Neuronal stem cell (in vitro differentiated cells): ENCODE data around the gene ADM2.
"Not testable (repeated sequence)": the region's sequence is repeated elsewhere in the genome, so short reads cannot be mapped to it uniquely, and the experiment has no call there.

Experiments used
- DNase-seq: peaks from one replicate; pipeline ENCODE4 v3.0.0-alpha.2; 2013; ENCODE audit warnings: low spot score
- H2AFZ ChIP-seq: one replicate; pipeline ENCODE4 v1.6.1; 2013; ENCODE audit warnings: mild to moderate bottlenecking, low read length, inconsistent platforms
- H2AK5ac ChIP-seq: 2 replicates; pipeline ENCODE4 v1.6.1; 2013; ENCODE audit warnings: low read depth, mild to moderate bottlenecking, inconsistent platforms, low read length, moderate library complexity, mixed read lengths
- H2BK120ac ChIP-seq: 2 replicates; pipeline ENCODE4 v1.6.1; 2013; ENCODE audit warnings: low read depth, mild to moderate bottlenecking, inconsistent platforms, low read length, moderate library complexity, mixed read lengths
- H2BK12ac ChIP-seq: one replicate; pipeline ENCODE4 v1.6.1; 2013; ENCODE audit warnings: low read length, inconsistent platforms
- H2BK15ac ChIP-seq: 2 replicates; pipeline ENCODE4 v1.6.1; 2013; ENCODE audit warnings: mild to moderate bottlenecking, low read length, inconsistent platforms, mixed read lengths
- H2BK5ac ChIP-seq: one replicate; pipeline ENCODE4 v1.6.1; 2013; ENCODE audit warnings: inconsistent platforms, mild to moderate bottlenecking, low read length, moderate library complexity
- H3K14ac ChIP-seq: one replicate; pipeline ENCODE4 v1.6.1; 2013; ENCODE audit warnings: low read length, inconsistent platforms
- H3K18ac ChIP-seq: 2 replicates; pipeline ENCODE4 v1.6.1; 2013; ENCODE audit warnings: low read length, inconsistent platforms
- H3K23ac ChIP-seq: 2 replicates; pipeline ENCODE4 v1.6.1; 2013; ENCODE audit warnings: low read depth, mild to moderate bottlenecking, mixed read lengths, low read length, inconsistent platforms; ENCODE audit not compliant: poor library complexity
- H3K27ac ChIP-seq: replicated peaks from 3 replicates; pipeline ENCODE4 v1.5.1; 2013; ENCODE audit warnings: low read length, inconsistent platforms
- H3K27me3 ChIP-seq, 3 experiments: 2 replicates each; pipeline ENCODE4 v1.6.1; 2013; ENCODE audit warnings: low read length in 3 of 3, mild to moderate bottlenecking in 2 of 3, inconsistent platforms in 1 of 3, low read depth in 1 of 3, mixed read lengths in 1 of 3, moderate library complexity in 1 of 3; ENCODE audit not compliant: control insufficient read depth in 3 of 3, insufficient read depth in 3 of 3
- H3K36me3 ChIP-seq, 2 donors: replicated peaks in 1 of 2; 2 replicates each; pipeline ENCODE4 v1.6.1; 2013; ENCODE audit warnings: low read length in 2 of 2; ENCODE audit not compliant: control insufficient read depth in 2 of 2, insufficient read depth in 2 of 2
- H3K4ac ChIP-seq: 2 replicates; pipeline ENCODE4 v1.6.1; 2013; ENCODE audit warnings: inconsistent platforms, mild to moderate bottlenecking, low read length, moderate library complexity
- H3K4me1 ChIP-seq, 2 donors: 1 replicate in 1 of 2; 2 replicates in 1 of 2; pipeline ENCODE4 v1.6.1; 2013; ENCODE audit warnings: low read length in 2 of 2, low read depth in 1 of 2; ENCODE audit not compliant: control insufficient read depth in 2 of 2, insufficient read depth in 1 of 2
- H3K4me2 ChIP-seq: one replicate; pipeline ENCODE4 v1.6.1; 2013; ENCODE audit warnings: mild to moderate bottlenecking, low read length, inconsistent platforms; ENCODE audit not compliant: insufficient read depth, poor library complexity, severe bottlenecking
- H3K4me3 ChIP-seq, 2 donors: 2 replicates each; pipeline ENCODE4 v1.5.1; 2013; ENCODE audit warnings: low read length in 2 of 2, mild to moderate bottlenecking in 2 of 2, inconsistent platforms in 1 of 2, moderate library complexity in 1 of 2
- H3K79me1 ChIP-seq: one replicate; pipeline ENCODE4 v1.6.1; 2013; ENCODE audit warnings: low read depth, mild to moderate bottlenecking, inconsistent platforms, low read length, moderate library complexity
- H3K9ac ChIP-seq: one replicate; pipeline ENCODE4 v1.6.1; 2013; ENCODE audit warnings: mild to moderate bottlenecking, low read depth, low read length, inconsistent platforms; ENCODE audit not compliant: poor library complexity
- H3K9me3 ChIP-seq, 2 donors: replicated peaks in 1 of 2; 2 replicates each; pipeline versions ENCODE3 to v1.6.1; 2013; ENCODE audit warnings: low read length in 2 of 2, mild to moderate bottlenecking in 2 of 2, inconsistent platforms in 1 of 2, low read depth in 1 of 2, mixed read lengths in 1 of 2, moderate library complexity in 1 of 2; ENCODE audit not compliant: control insufficient read depth in 2 of 2, insufficient read depth in 1 of 2
- H4K8ac ChIP-seq: one replicate; pipeline ENCODE4 v1.6.1; 2013; ENCODE audit warnings: low read depth, mild to moderate bottlenecking, inconsistent platforms, low read length, moderate library complexity
- H4K91ac ChIP-seq: one replicate; pipeline ENCODE4 v1.6.1; 2013; ENCODE audit warnings: low read length, low read depth, mild to moderate bottlenecking, inconsistent platforms; ENCODE audit not compliant: poor library complexity
- WGBS, 2 donors: extraction: QIAGEN DNeasy Blood & Tissue Kit; methylation state at CpG; one replicate each; pipeline ENCODE4 v1.1.7; 2013; ENCODE audit warnings: missing lambda C conversion rate in 2 of 2, mixed read lengths in 1 of 2; ENCODE audit not compliant: insufficient read length in 2 of 2, insufficient replicate concordance in 1 of 2; ENCODE audit errors: extremely low coverage in 2 of 2; 5-methylcytosine and 5-hydroxymethylcytosine counted together

The ADM2 gene

GRCh38 chr22:50517495-50518260 is 36.3 kb downstream of the ADM2 start:
- Histone ChIP-seq H2AFZ (no peak overlapping the region), H3K18ac (no peak overlapping the region), H4K8ac (no peak overlapping the region), H3K27me3 (no peaks in the 10 kb centered on the region), H3K4ac (no peak overlapping the region), H2BK15ac (no peak overlapping the region), H2BK120ac (no peak overlapping the region), H3K4me2 (no peak overlapping the region), H2AK5ac (no peak overlapping the region), H3K4me1 (no peaks in the 10 kb centered on the region), H2BK12ac (no peak overlapping the region), H3K27ac (no peak overlapping the region), H3K9ac (no peak overlapping the region), H3K4me3 (peak overlapping the region in 1 of 2 donors; percentile 19), H2BK5ac (no peak overlapping the region), H3K79me1 (peaks cover 29% of the 10 kb centered on the region), H3K36me3 (peaks cover 54 to 79% of the 10 kb centered on the region in 2 donors), H3K23ac (no peak overlapping the region), H4K91ac (no peak overlapping the region), H3K14ac (no peak overlapping the region), H3K9me3 (no peaks in the 10 kb centered on the region)
- DNase-seq, result no peak
- no CpG with 5 or more reads among the region's 20 CpGs for WGBS, 2 donors

DNA sequence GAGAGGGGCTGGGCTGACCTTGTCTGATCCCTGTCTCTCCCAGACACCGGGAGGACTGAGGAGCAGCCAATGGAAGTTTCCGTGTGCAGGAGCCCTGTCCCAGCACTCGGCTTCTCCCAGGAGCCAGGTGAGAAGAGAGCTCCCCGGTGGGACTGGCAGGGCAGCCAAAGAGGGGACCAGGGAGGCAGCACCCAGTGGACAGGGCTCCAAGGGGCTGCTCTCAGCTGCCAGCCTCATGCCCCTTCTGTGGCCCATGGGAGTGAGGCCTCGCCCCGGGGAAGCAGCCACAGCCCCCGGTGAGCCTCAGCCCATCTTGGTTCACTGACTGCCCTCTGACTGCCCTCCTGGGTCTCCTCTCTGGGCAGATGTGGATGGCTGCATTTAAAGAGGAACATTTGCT is 37.3 kb downstream of the ADM2 start:
- Histone ChIP-seq H3K27me3 (no peaks in the 10 kb centered on the region), H3K4ac (no peak overlapping the region), H3K14ac (no peak overlapping the region), H3K4me1 (no peaks in the 10 kb centered on the region), H4K91ac (no peak overlapping the region), H3K23ac (no peak overlapping the region), H2AFZ (no peak overlapping the region), H4K8ac (no peak overlapping the region), H2AK5ac (no peak overlapping the region), H3K79me1 (peaks cover 25% of the 10 kb centered on the region), H2BK12ac (no peak overlapping the region), H3K4me3 (no peak overlapping the region), H2BK120ac (no peak overlapping the region), H3K36me3 (peaks cover 63 to 84% of the 10 kb centered on the region in 2 donors), H3K9ac (no peak overlapping the region), H2BK5ac (no peak overlapping the region), H3K27ac (no peak overlapping the region), H3K9me3 (no peaks in the 10 kb centered on the region), H3K4me2 (no peak overlapping the region), H2BK15ac (no peak overlapping the region), H3K18ac (no peak overlapping the region)
- WGBS, 2 donors, result no CpG with 5 or more reads among the region's 7 CpGs
- no peak for DNase-seq

GRCh38 chr22:50519151-50519550 is 37.8 kb downstream of the ADM2 start:
- Histone ChIP-seq H2BK120ac (no peak overlapping the region), H3K4me2 (no peak overlapping the region), H4K91ac (no peak overlapping the region), H2BK5ac (no peak overlapping the region), H3K4ac (no peak overlapping the region), H3K27ac (no peak overlapping the region), H3K9me3 (no peaks in the 10 kb centered on the region), H3K23ac (no peak overlapping the region), H3K36me3 (peaks cover 67 to 86% of the 10 kb centered on the region in 2 donors), H3K14ac (no peak overlapping the region), H2AFZ (no peak overlapping the region), H3K9ac (no peak overlapping the region), H3K79me1 (peaks cover 24% of the 10 kb centered on the region), H3K18ac (no peak overlapping the region), H2BK15ac (no peak overlapping the region), H2BK12ac (no peak overlapping the region), H4K8ac (no peak overlapping the region), H2AK5ac (no peak overlapping the region), H3K4me1 (peaks cover 0 to under 1% of the 10 kb centered on the region in 2 donors), H3K27me3 (no peaks in the 10 kb centered on the region), H3K4me3 (no peak overlapping the region)
- no peak for DNase-seq
- no CpG with 5 or more reads among the region's 8 CpGs for WGBS, 2 donors

GRCh38 chr22:50520184-50520583 is 38.8 kb downstream of the ADM2 start:
- H2BK5ac ChIP-seq, H3K27ac ChIP-seq, H3K4ac ChIP-seq, H3K9me3 ChIP-seq, H3K23ac ChIP-seq, H2AK5ac ChIP-seq, H3K4me3 ChIP-seq, H4K8ac ChIP-seq, H4K91ac ChIP-seq, H2BK12ac ChIP-seq, H2AFZ ChIP-seq, H3K4me2 ChIP-seq, H3K4me1 ChIP-seq, H2BK120ac ChIP-seq, H3K14ac ChIP-seq, H3K27me3 ChIP-seq, H2BK15ac ChIP-seq, H3K18ac ChIP-seq, DNase-seq, H3K9ac ChIP-seq: not testable (repeated sequence)
- H3K79me1 ChIP-seq, result peaks cover 22% of the 10 kb centered on the region
- peaks cover 64 to 86% of the 10 kb centered on the region in 2 donors for H3K36me3 ChIP-seq
- no CpG with 5 or more reads among the region's 8 CpGs for WGBS, 2 donors
